Cardiac muscle cell (in vitro differentiated cells and primary cell): ENCODE results near the gene IL2RG. TPM values are rescaled to one million over a fixed set of nuclear protein-coding genes. Genes with fewer than 3 reads are reported as not detected.

ENCODE experiments used
- DNase-seq, 2 donors: peaks; one replicate each; pipeline versions ENCODE4 v3.0.0 to v3.0.0-alpha.2; 2010 to 2017; ENCODE audit warnings: low read depth in 1 of 2, low spot score in 1 of 2
- H3K27ac ChIP-seq: fragments of 200-600 bp; sonication (generic); 2 replicates; pipeline ENCODE4 v1.5.1; 2016
- H3K27me3 ChIP-seq: fragments of 200-600 bp; sonication (generic); 2 replicates; pipeline ENCODE4 v1.6.0; 2016; ENCODE audit warnings: control low read depth
- H3K36me3 ChIP-seq: fragments of 200-600 bp; sonication (generic); 2 replicates; pipeline ENCODE4 v1.5.1; 2016; ENCODE audit warnings: control low read depth
- H3K4me1 ChIP-seq: fragments of 200-600 bp; sonication (generic); 2 replicates; pipeline ENCODE4 v1.8.1; 2017; ENCODE audit warnings: low read depth, mild to moderate bottlenecking, mixed run types
- H3K4me3 ChIP-seq: fragments of 200-600 bp; sonication (generic); 2 replicates; pipeline ENCODE4 v1.5.1; 2016; ENCODE audit warnings: mild to moderate bottlenecking
- H3K9me3 ChIP-seq: fragments of 200-600 bp; sonication (generic); 2 replicates; pipeline ENCODE4 v1.5.1; 2017; ENCODE audit warnings: low read depth, mild to moderate bottlenecking, control low read depth
- CTCF ChIP-seq: IDR thresholded peaks from 2 replicates; pipeline ENCODE4 v1.5.1; 2012; ENCODE audit warnings: low read depth, mild to moderate bottlenecking, low read length
- polyA plus RNA-seq: library from polyadenylated mRNA; unstranded; fragments of >200 nt; fragmentation: Nextera tagmentation; extraction: Ambion mirVana; gene quantifications from 2 replicates; pipeline ENCODE4 v1.2.1, GENCODE V29; 2016
- total RNA-seq: library from RNA; depleted of rRNA; stranded (reverse); fragments of >200 nt; gene quantifications from 2 replicates; pipeline ENCODE4 v1.2.3, GENCODE V29; 2016

Gene IL2RG
- total and polyA plus RNA-seq, 2 experiments from 2014 or later, result not detected

- no peak for TF ChIP-seq CTCF
- Histone ChIP-seq H3K36me3 (no peaks in the 10 kb centered on the region), H3K27me3 (no peaks in the 10 kb centered on the region), H3K4me3 (peak within 1 kb of the TSS; percentile 87), H3K27ac (peak within 1 kb of the TSS; percentile 50), H3K9me3 (no peaks in the 10 kb centered on the region), H3K4me1 (no peaks in the 10 kb centered on the region)
- DNase-seq, result peak; percentile 90 to 96
Observed at GRCh38 chrX:71068044-71068918, 43.1 kb downstream of the IL2RG start, which contains the start of gene SNX12. Gene SNX12 (minus strand): TSS chrX:71068334. CDS start chrX:71068306, 28 bp downstream.

- H3K27ac ChIP-seq, result peak overlapping the region; percentile 50
- DNase-seq, result no peak
Observed at GRCh38 chrX:71067712-71068043, 43.7 kb downstream of the IL2RG start.

GRCh38 chrX:71067089-71067488, 44.3 kb downstream of the IL2RG start:
- H3K27ac ChIP-seq, result peak overlapping the region; percentile 50
- H3K4me3 ChIP-seq, result peak overlapping the region; percentile 87
- TF ChIP-seq CTCF, result no peak

More at GRCh38 chrX:71067712-71068043, 43.7 kb downstream of the IL2RG start:
- no peaks in the 10 kb centered on the region for H3K9me3 ChIP-seq
- H3K27me3 ChIP-seq, result no peaks in the 10 kb centered on the region
- H3K4me3 ChIP-seq, result peak overlapping the region; percentile 87
- no peaks in the 10 kb centered on the region for H3K4me1 ChIP-seq
- no peak for TF ChIP-seq CTCF
- no peaks in the 10 kb centered on the region for H3K36me3 ChIP-seq

GRCh38 chrX:71060127-71060526, 51.2 kb downstream of the IL2RG start:
- no peak overlapping the region for H3K27ac ChIP-seq
- H3K9me3 ChIP-seq, result no peaks in the 10 kb centered on the region
- no peak overlapping the region for H3K4me3 ChIP-seq
- H3K36me3 ChIP-seq, result peaks cover 2% of the 10 kb centered on the region
- H3K27me3 ChIP-seq, result no peaks in the 10 kb centered on the region
- DNase-seq, result no peak
- no peaks in the 10 kb centered on the region for H3K4me1 ChIP-seq
- no peak for TF ChIP-seq CTCF

More at GRCh38 chrX:71067089-71067488, 44.3 kb downstream of the IL2RG start:
- no peaks in the 10 kb centered on the region for H3K27me3 ChIP-seq
- no peaks in the 10 kb centered on the region for H3K4me1 ChIP-seq
- H3K9me3 ChIP-seq, result no peaks in the 10 kb centered on the region
- DNase-seq, result no peak
- H3K36me3 ChIP-seq, result no peaks in the 10 kb centered on the region

GRCh38 chrX:71057848-71058530, 53.4 kb downstream of the IL2RG start:
- Histone ChIP-seq H3K36me3 (peaks cover 2% of the 10 kb centered on the region), H3K27me3 (no peaks in the 10 kb centered on the region), H3K4me1 (no peaks in the 10 kb centered on the region), H3K27ac (no peak overlapping the region), H3K4me3 (no peak overlapping the region), H3K9me3 (no peaks in the 10 kb centered on the region)
- DNase-seq, result no peak
- TF ChIP-seq CTCF, result no peak

Other genes with a start within 250 kb of the IL2RG start
- 0.07 TPM in 1 of 2 replicates, not detected in the other for gene TEX11, start 202.9 kb downstream of the IL2RG start, total RNA-seq
- gene TEX11, start 202.9 kb downstream of the IL2RG start, polyA plus RNA-seq, result not detected in 2 replicates
- gene SLC7A3, start 180.5 kb downstream of the IL2RG start, total RNA-seq, result 3.6 and 6.0 TPM in 2 replicates
- 4.7 and 5.4 TPM in 2 replicates for gene SLC7A3, start 180.5 kb downstream of the IL2RG start, polyA plus RNA-seq
- 45.7 and 62.3 TPM in 2 replicates for gene SNX12, start 43.2 kb downstream of the IL2RG start, total RNA-seq
- gene SNX12, start 43.2 kb downstream of the IL2RG start, polyA plus RNA-seq, result 6.6 and 9.5 TPM in 2 replicates
- 16.7 and 24.2 TPM in 2 replicates for gene FOXO4, start 15.7 kb downstream of the IL2RG start, total RNA-seq
- gene FOXO4, start 15.7 kb downstream of the IL2RG start, polyA plus RNA-seq, result 7.8 and 14.5 TPM in 2 replicates
- not detected in 2 replicates for gene CXorf65, start 4.8 kb downstream of the IL2RG start, total RNA-seq
- not detected in 2 replicates for gene CXorf65, start 4.8 kb downstream of the IL2RG start, polyA plus RNA-seq
- gene MED12, start 7.0 kb upstream of the IL2RG start, total RNA-seq, result 29.2 and 56.5 TPM in 2 replicates
- 17.9 and 25.4 TPM in 2 replicates for gene MED12, start 7.0 kb upstream of the IL2RG start, polyA plus RNA-seq
- gene NLGN3, start 33.3 kb upstream of the IL2RG start, total RNA-seq, result 7.4 and 10.2 TPM in 2 replicates
- gene NLGN3, start 33.3 kb upstream of the IL2RG start, polyA plus RNA-seq, result 6.4 and 8.1 TPM in 2 replicates
- gene GJB1, start 111.6 kb upstream of the IL2RG start, total RNA-seq, result not detected in 2 replicates
- not detected in 2 replicates for gene GJB1, start 111.6 kb upstream of the IL2RG start, polyA plus RNA-seq
- gene ZMYM3, start 142.6 kb upstream of the IL2RG start, total RNA-seq, result 77.8 and 112 TPM in 2 replicates
- 24.8 and 34.4 TPM in 2 replicates for gene ZMYM3, start 142.6 kb upstream of the IL2RG start, polyA plus RNA-seq
- 524 and 770 TPM in 2 replicates for gene NONO, start 172.1 kb upstream of the IL2RG start, total RNA-seq
- gene NONO, start 172.1 kb upstream of the IL2RG start, polyA plus RNA-seq, result 278 and 318 TPM in 2 replicates
- gene ITGB1BP2, start 190.2 kb upstream of the IL2RG start, total RNA-seq, result 99.7 and 158 TPM in 2 replicates
- gene ITGB1BP2, start 190.2 kb upstream of the IL2RG start, polyA plus RNA-seq, result 60.4 and 115 TPM in 2 replicates